CD4-positive, alpha-beta T cell (primary cell): ENCODE results near the gene AMBRA1. TPM values are rescaled to one million over a fixed set of nuclear protein-coding genes. Genes with fewer than 3 reads are reported as not detected.

ENCODE experiments used
- ATAC-seq: fragments of 200-7000 bp; cut with Tn5 transposase; one replicate; pipeline ENCODE4 v1.10.0; 2022; ENCODE audit warnings: mild to moderate bottlenecking; ENCODE audit not compliant: poor library complexity
- CTCF ChIA-PET: fragments of 350-600 bp; sonication (Branson Sonifier 250); formaldehyde crosslinking; loops from one replicate; lab custom pipeline; 2021; ENCODE audit warnings: antibody characterized with exemption, inconsistent platforms; lab: Charles Lee
- POLR2A ChIA-PET: fragments of 350-600 bp; sonication (Branson Sonifier 250); formaldehyde crosslinking; loops from one replicate; lab custom pipeline; 2021; ENCODE audit warnings: antibody characterized with exemption, inconsistent platforms; lab: Charles Lee
- DNase-seq, 14 experiments: peaks; one replicate each; pipeline ENCODE4 v3.0.0-alpha.2; 2013 to 2020; ENCODE audit warnings: mixed read lengths in 2 of 14
- H3K27ac ChIP-seq, 2 donors: one replicate each; pipeline versions ENCODE4 v1.5.1 to v1.7.0; 2013; ENCODE audit warnings: low read length in 2 of 2, low read depth in 1 of 2, mild to moderate bottlenecking in 1 of 2
- H3K27me3 ChIP-seq, 2 experiments: 1 replicate in 1 of 2; 2 replicates in 1 of 2; pipeline versions ENCODE4 v1.6.1 to v1.7.0; 2013; ENCODE audit warnings: low read length in 2 of 2, control low read depth in 1 of 2, mild to moderate bottlenecking in 1 of 2, moderate library complexity in 1 of 2; ENCODE audit not compliant: insufficient read depth in 2 of 2, control insufficient read depth in 1 of 2
- H3K36me3 ChIP-seq: one replicate; pipeline ENCODE4 v1.6.1; 2013; ENCODE audit warnings: low read length, control low read depth; ENCODE audit not compliant: insufficient read depth
- H3K4me1 ChIP-seq: one replicate; pipeline ENCODE4 v1.6.1; 2013; ENCODE audit warnings: low read length, control low read depth; ENCODE audit not compliant: insufficient read depth
- H3K4me3 ChIP-seq: one replicate; pipeline ENCODE4 v1.5.1; 2013; ENCODE audit warnings: mild to moderate bottlenecking, low read length, moderate library complexity
- H3K9me3 ChIP-seq, 2 experiments: 1 replicate in 1 of 2; 2 replicates in 1 of 2; pipeline versions ENCODE4 v1.6.1 to v1.7.0; 2013; ENCODE audit warnings: low read length in 2 of 2, mild to moderate bottlenecking in 2 of 2, control low read depth in 1 of 2, moderate library complexity in 1 of 2; ENCODE audit not compliant: control insufficient read depth in 1 of 2, insufficient read depth in 1 of 2
- H3K27ac Mint-ChIP-seq: one replicate; pipeline ENCODE4 v1.8.0; 2020; ENCODE audit warnings: mixed read lengths
- H3K27me3 Mint-ChIP-seq: one replicate; pipeline ENCODE4 v1.8.0; 2021; ENCODE audit warnings: mixed read lengths
- H3K36me3 Mint-ChIP-seq: one replicate; pipeline ENCODE4 v1.8.0; 2021; ENCODE audit warnings: low read depth, mixed read lengths
- H3K4me1 Mint-ChIP-seq: one replicate; pipeline ENCODE4 v1.8.0; 2021; ENCODE audit warnings: low read depth, mixed read lengths
- H3K4me3 Mint-ChIP-seq: one replicate; pipeline ENCODE4 v1.8.0; 2020; ENCODE audit warnings: mild to moderate bottlenecking, mixed read lengths
- H3K9me3 Mint-ChIP-seq: one replicate; pipeline ENCODE4 v1.8.0; 2020; ENCODE audit warnings: mixed read lengths
- CTCF ChIP-seq: fragments of 200-600 bp; IDR thresholded peaks from one replicate; pipeline ENCODE4 v1.8.0; 2022; ENCODE audit warnings: antibody characterized with exemption, mild to moderate bottlenecking
- intact Hi-C, 2 experiments: fragments of 100-400 bp; cut with DNase I in 1 of 2; cut with micrococcal nuclease in 1 of 2; formaldehyde crosslinking; loops; one replicate each; pipeline versions ENCODE4 v1.15.1 to v1.9.0; 2023 to 2025; cut with DNase I, micrococcal nuclease
- polyA plus RNA-seq, 2 donors: library from polyadenylated mRNA; unstranded; fragments of 120-200 nt; gene quantifications; one replicate each; pipeline ENCODE4 v1.2.1, GENCODE V29; 2013
- total RNA-seq, 174 experiments: library from RNA in 2 of 174; stranded (reverse) in 2 of 174; gene quantifications; one replicate each; pipeline ENCODE4 v1.2.3 and lab custom pipeline; 2021 to 2026

The AMBRA1 gene
- total RNA-seq (10 to 100 TPM; 29.4 to 31.9 TPM), total RNA-seq (lab: John Stamatoyannopoulos, UW) (48.5 to 162 (median 70.4) reads per million in 172 experiments)
- polyA plus RNA-seq (2013, experiment 1 of 2), result 18.0 TPM
- polyA plus RNA-seq (2013, experiment 2 of 2), result 19.7 TPM

GRCh38 chr11:46593550-46594373, at the start of gene AMBRA1:
AMBRA1 (minus strand) TSS chr11:46594023; CDS start chr11:46548380, 45,643 bp downstream.
- H3K4me3 Mint-ChIP-seq, result peak within 1 kb of the TSS; percentile 92
- peaks cover 25% of the 10 kb centered on the region for H3K36me3 Mint-ChIP-seq
- H3K9me3 Mint-ChIP-seq, result no peaks in the 10 kb centered on the region
- intact Hi-C loops, result loop anchor here (1.0 to 10.0 kb wide), 5 partner anchors 23 to 676 kb away; partner anchors contain the start of genes ATG13 (in 1 of the 2), CSTPP1 (in 1 of the 2), HARBI1 (in 1 of the 2) and PEX16 (in 1 of the 2)
- Histone ChIP-seq H3K27me3 (no peaks in the 10 kb centered on the region), H3K27ac (peak within 1 kb of the TSS; percentile 42 to 55), H3K4me3 (peak within 1 kb of the TSS; percentile 94), H3K4me1 (peaks cover 33% of the 10 kb centered on the region), H3K9me3 (no peaks in the 10 kb centered on the region), H3K36me3 (no peaks in the 10 kb centered on the region)
- peak within 1 kb of the TSS; percentile 85 for H3K27ac Mint-ChIP-seq
- DNase-seq (peak; percentile 67 to 91 (median 76)), ATAC-seq (peak; percentile 90)
- no peaks in the 10 kb centered on the region for H3K27me3 Mint-ChIP-seq
- H3K4me1 Mint-ChIP-seq, result peaks cover 43% of the 10 kb centered on the region
- no peak for TF ChIP-seq CTCF
- ChIA-PET POLR2A (interaction anchor here (0.6 to 2.4 kb wide), 16 partner anchors 14 to 1174 kb away, joined by 3 to 35 read pairs (median 4); partner anchors contain the start of genes ARHGAP1, ATG13, DGKZ and HARBI1), CTCF (interaction anchor here (1.3 to 1.6 kb wide), 2 partner anchors 24 to 241 kb away, joined by 3 to 6 read pairs; partner anchors contain the start of genes ATG13 and HARBI1)

- Histone ChIP-seq H3K27ac (no peak overlapping the region), H3K4me1 (peaks cover 4% of the 10 kb centered on the region), H3K27me3 (no peaks in the 10 kb centered on the region), H3K9me3 (no peaks in the 10 kb centered on the region), H3K4me3 (no peak overlapping the region), H3K36me3 (peaks cover 50% of the 10 kb centered on the region)
- no peaks in the 10 kb centered on the region for H3K27me3 Mint-ChIP-seq
- H3K36me3 Mint-ChIP-seq, result peaks cover 93% of the 10 kb centered on the region
- no peaks in the 10 kb centered on the region for H3K9me3 Mint-ChIP-seq
- H3K27ac Mint-ChIP-seq, result no peak overlapping the region
- ATAC-seq (no peak), DNase-seq (no peak)
- POLR2A ChIA-PET, result interaction anchor here (0.6 to 0.9 kb wide), 3 partner anchors 28 to 295 kb away, joined by 3 read pairs; no protein-coding TSS in a partner anchor
- intact Hi-C loops, result no loop called here
- peaks cover 22% of the 10 kb centered on the region for H3K4me1 Mint-ChIP-seq
- no peak for TF ChIP-seq CTCF
- CTCF ChIA-PET, result no interaction called here
- H3K4me3 Mint-ChIP-seq, result no peak overlapping the region
These were observed 49.7 kb upstream of the AMBRA1 start for GRCh38 chr11:46643531-46643930.

GRCh38 chr11:46642627-46643335, 49.0 kb upstream of the AMBRA1 start:
- Mint-ChIP-seq H3K4me1 (peaks cover 25% of the 10 kb centered on the region), H3K4me3 (no peak overlapping the region), H3K36me3 (peaks cover 92% of the 10 kb centered on the region), H3K27me3 (no peaks in the 10 kb centered on the region), H3K9me3 (no peaks in the 10 kb centered on the region), H3K27ac (no peak overlapping the region)
- no peaks in the 10 kb centered on the region for H3K27me3 ChIP-seq
- CTCF ChIA-PET, result no interaction called here
- H3K4me3 ChIP-seq, result no peak overlapping the region
- DNase-seq (no peak), ATAC-seq (no peak)
- no peaks in the 10 kb centered on the region for H3K9me3 ChIP-seq
- peaks cover 4% of the 10 kb centered on the region for H3K4me1 ChIP-seq
- POLR2A ChIA-PET, result interaction anchor here (0.7 to 0.8 kb wide), 2 partner anchors 25 to 1091 kb away, joined by 3 to 5 read pairs; partner anchors contain the start of gene ATG13
- no peak overlapping the region for H3K27ac ChIP-seq
- intact Hi-C loops, result no loop called here
- peaks cover 55% of the 10 kb centered on the region for H3K36me3 ChIP-seq
- no peak for TF ChIP-seq CTCF
